Endothelial cell of umbilical vein (primary cell): ENCODE data around the gene KCNK13. TPM values are rescaled to one million over a fixed set of nuclear protein-coding genes. Genes with fewer than 3 reads are reported as not detected.

Source experiments
- BruUV-seq: library from RNA; stranded (reverse); fragments of 400-500 nt; replicated peaks from 2 replicates; lab custom pipeline; 2021; lab: Mats Ljungman, UMichigan
- CTCF ChIA-PET: fragments of 300-600, 350-600 bp; sonication (Branson Sonifier 250); formaldehyde crosslinking; loops from one replicate; lab custom pipeline; 2021; ENCODE audit warnings: antibody characterized with exemption, inconsistent platforms; lab: Charles Lee
- POLR2A ChIA-PET: fragments of 300-600, 350-600 bp; sonication (Branson Sonifier 250); formaldehyde crosslinking; loops from one replicate; lab custom pipeline; 2021; ENCODE audit warnings: antibody characterized with exemption, inconsistent platforms; lab: Charles Lee
- DNase-seq: peaks from one replicate; pipeline ENCODE4 v3.0.0-alpha.2; 2011; ENCODE audit warnings: low read depth, low spot score
- FAIRE-seq: peaks from 2 replicates; lab custom pipeline; 2011; peaks lifted over from hg19 to GRCh38; lab: Jason Lieb, UNC
- H2AFZ ChIP-seq: 2 replicates; pipeline ENCODE4 v1.6.0; 2012; ENCODE audit warnings: low read depth, low read length, control low read depth, inconsistent platforms
- H3K27ac ChIP-seq: 2 replicates; pipeline ENCODE4 v1.5.1; 2011; ENCODE audit warnings: low read depth, mild to moderate bottlenecking, control low read depth, low read length, moderate library complexity; ENCODE audit not compliant: insufficient read depth
- H3K27me3 ChIP-seq, 2 experiments: 2 replicates each; pipeline versions ENCODE4 v1.6.0 to v1.6.1; 2011; ENCODE audit warnings: low read length in 2 of 2, mixed read lengths in 1 of 2; ENCODE audit not compliant: control insufficient read depth in 2 of 2, insufficient read depth in 2 of 2
- H3K36me3 ChIP-seq, 2 experiments: 2 replicates in 1 of 2; 3 replicates in 1 of 2; pipeline ENCODE4 v1.5.1; 2011; ENCODE audit warnings: low read length in 2 of 2, mild to moderate bottlenecking in 1 of 2, moderate library complexity in 1 of 2; ENCODE audit not compliant: control insufficient read depth in 2 of 2, insufficient read depth in 2 of 2; ENCODE audit errors: extremely low read depth in 1 of 2
- H3K4me1 ChIP-seq: 3 replicates; pipeline ENCODE4 v1.5.1; 2011; ENCODE audit warnings: mild to moderate bottlenecking, low read length; ENCODE audit not compliant: control insufficient read depth, insufficient read depth; ENCODE audit errors: extremely low read depth
- H3K4me2 ChIP-seq: 2 replicates; pipeline ENCODE4 v1.6.1; 2011; ENCODE audit warnings: low read length, control low read depth, mixed read lengths; ENCODE audit not compliant: insufficient read depth
- H3K4me3 ChIP-seq, 3 experiments: fragments of 200-600 bp in 1 of 3; sonication (generic), shearing (Covaris generic) in 1 of 3; replicated peaks in 1 of 3; 2 replicates each; pipeline ENCODE4 v1.5.1; 2011 to 2016; ENCODE audit warnings: control low read depth in 3 of 3, low read length in 3 of 3, mild to moderate bottlenecking in 2 of 3, inconsistent platforms in 1 of 3, low read depth in 1 of 3, moderate library complexity in 1 of 3; ENCODE audit not compliant: insufficient read depth in 1 of 3
- H3K79me2 ChIP-seq: 2 replicates; pipeline ENCODE4 v1.6.0; 2012; ENCODE audit warnings: low read length, inconsistent platforms; ENCODE audit not compliant: control insufficient read depth, insufficient read depth
- H3K9ac ChIP-seq: replicated peaks from 2 replicates; pipeline ENCODE3; 2011; ENCODE audit warnings: low read length, control low read depth; ENCODE audit not compliant: insufficient read depth; ENCODE audit errors: extremely low read depth
- H3K9me1 ChIP-seq: replicated peaks from 3 replicates; pipeline ENCODE4 v1.6.0; 2011; ENCODE audit warnings: mild to moderate bottlenecking, low read length; ENCODE audit not compliant: control insufficient read depth, insufficient read depth; ENCODE audit errors: extremely low read depth
- H3K9me3 ChIP-seq: replicated peaks from 2 replicates; pipeline ENCODE4 v1.5.1; 2012; ENCODE audit warnings: low read length, inconsistent platforms; ENCODE audit not compliant: control insufficient read depth, insufficient read depth
- H4K20me1 ChIP-seq: replicated peaks from 2 replicates; pipeline ENCODE3; 2011; ENCODE audit warnings: mild to moderate bottlenecking, low read length; ENCODE audit not compliant: control insufficient read depth, insufficient read depth; ENCODE audit errors: extremely low read depth
- EZH2 ChIP-seq: IDR thresholded peaks from 2 replicates; pipeline ENCODE4 v1.6.1; 2012; ENCODE audit warnings: borderline replicate concordance, low read depth, mild to moderate bottlenecking, moderate library complexity, low read length, inconsistent platforms; ENCODE audit not compliant: severe bottlenecking
- FOS ChIP-seq: IDR thresholded peaks from 2 replicates; pipeline ENCODE4 v1.6.1; 2011; ENCODE audit warnings: mild to moderate bottlenecking, low read length, moderate library complexity, borderline replicate concordance; ENCODE audit not compliant: insufficient read depth
- GATA2 ChIP-seq: IDR thresholded peaks from 2 replicates; pipeline ENCODE4 v1.7.0; 2011; ENCODE audit warnings: low read depth, mild to moderate bottlenecking, moderate library complexity, mixed read lengths, low read length; ENCODE audit not compliant: insufficient read length, insufficient read depth
- JUN ChIP-seq: IDR thresholded peaks from 2 replicates; pipeline ENCODE4 v1.6.1; 2011; ENCODE audit warnings: borderline replicate concordance, low read depth; ENCODE audit not compliant: insufficient read length, insufficient read depth
- MYC ChIP-seq: IDR thresholded peaks from one replicate; pipeline ENCODE4 v1.6.1; 2011; ENCODE audit warnings: mild to moderate bottlenecking, low read depth, low read length
- POLR2A ChIP-seq: IDR thresholded peaks from 2 replicates; pipeline ENCODE4 v1.6.1; 2012; ENCODE audit warnings: low read depth, mild to moderate bottlenecking, control low read depth, low read length
- POLR2AphosphoS5 ChIP-seq: IDR thresholded peaks from 2 replicates; pipeline ENCODE4 v1.6.1; 2012; ENCODE audit warnings: low read depth, mild to moderate bottlenecking, control low read depth, low read length, moderate library complexity; ENCODE audit not compliant: insufficient read depth
- dilution Hi-C: fragments of 300-500 bp; cut with MboI; formaldehyde crosslinking; loops from one replicate; pipeline ENCODE4 v1.15.0; 2019; ENCODE audit warnings: low sequenced_read_pairs; ENCODE audit not compliant: extremely low pct_ligation_motif_present
- intact Hi-C: fragments of 100-400 bp; cut with micrococcal nuclease; formaldehyde crosslinking; loops from one replicate; pipeline ENCODE4 v1.10.0; 2022
- polyA plus RNA-seq, 4 experiments: library from polyadenylated mRNA; depleted of rRNA in 3 of 4; stranded (reverse) in 3 of 4; unstranded in 1 of 4; fragments of >200 nt; gene quantifications; 2 replicates each; pipeline versions ENCODE4 v1.2.1 to v1.2.3, GENCODE V29; 2011 to 2012; ENCODE audit warnings: missing spikeins in 1 of 4
- total RNA-seq: library from RNA; stranded (reverse); gene quantifications from 2 replicates; pipeline ENCODE4 v1.2.3, GENCODE V29; 2021

Gene KCNK13
- total and polyA plus RNA-seq, 2 donors (not counting 3 experiments of a cell fraction or from before 2014, with no cell fraction given) = not detected

DNA sequence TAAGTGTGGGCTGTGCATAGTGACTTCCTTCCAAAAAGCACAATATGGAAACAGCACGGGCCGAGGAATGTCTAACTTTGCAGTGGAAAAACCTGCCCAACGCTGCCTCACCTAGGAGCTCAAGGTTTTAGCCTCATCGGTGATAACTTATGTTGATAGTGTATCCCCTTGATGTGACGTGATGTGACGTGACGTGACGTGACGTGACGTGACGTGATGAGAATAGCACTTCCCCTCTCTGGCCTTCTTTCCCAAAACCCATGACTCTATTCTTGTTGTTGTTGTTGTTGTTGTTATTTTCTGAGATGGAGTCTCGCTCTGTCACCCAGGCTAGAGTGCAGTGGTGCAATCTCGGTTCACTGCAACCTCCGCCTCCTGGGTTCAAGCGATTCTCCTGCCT is 64.5 kb downstream of the KCNK13 start:
- DNase-seq (no peak), FAIRE-seq (no peak)
- no peak overlapping the region for H3K4me3 ChIP-seq
- no peak overlapping the region for H3K27ac ChIP-seq
- no peaks in the 10 kb centered on the region for H3K9me1 ChIP-seq
- ChIA-PET POLR2A (no interaction called here), CTCF (no interaction called here)
- no peak for TF ChIP-seq MYC
- no peak for TF ChIP-seq EZH2
- no peak for TF ChIP-seq POLR2AphosphoS5
- no peak for TF ChIP-seq JUN
- no peak overlapping the region for H3K4me2 ChIP-seq
- H3K27me3 ChIP-seq = peaks cover 5 to 10% of the 10 kb centered on the region in 2 experiments
- H3K9ac ChIP-seq = no peak overlapping the region
- H3K36me3 ChIP-seq = no peaks in the 10 kb centered on the region
- BruUV-seq = no TSS peak
- no peaks in the 10 kb centered on the region for H4K20me1 ChIP-seq
- H3K4me1 ChIP-seq = no peaks in the 10 kb centered on the region
- H3K79me2 ChIP-seq = no peaks in the 10 kb centered on the region
- dilution Hi-C loops = no loop called here
- H3K9me3 ChIP-seq = no peaks in the 10 kb centered on the region
- H2AFZ ChIP-seq = no peak overlapping the region
- intact Hi-C loops = no loop called here

GRCh38 chr14:90132821-90133570 is 71.2 kb downstream of the KCNK13 start:
- H4K20me1 ChIP-seq = no peaks in the 10 kb centered on the region
- no peak overlapping the region for H3K27ac ChIP-seq
- CTCF ChIA-PET = no interaction called here
- peaks cover 25% of the 10 kb centered on the region for H3K4me1 ChIP-seq
- peak overlapping the region; percentile 20 for H3K4me2 ChIP-seq
- H3K27me3 ChIP-seq = peaks cover 0 to 3% of the 10 kb centered on the region in 2 experiments
- intact Hi-C loops (no loop called here), dilution Hi-C loops (no loop called here)
- no peak overlapping the region for H2AFZ ChIP-seq
- H3K36me3 ChIP-seq = no peaks in the 10 kb centered on the region
- H3K9me3 ChIP-seq = no peaks in the 10 kb centered on the region
- H3K4me3 ChIP-seq = no peak overlapping the region
- no peaks in the 10 kb centered on the region for H3K9me1 ChIP-seq
- H3K79me2 ChIP-seq = no peaks in the 10 kb centered on the region
- FAIRE-seq = peak; percentile 84
- POLR2A ChIA-PET = no interaction called here
- H3K9ac ChIP-seq = no peak overlapping the region
- no TSS peak for BruUV-seq
- peak; percentile 74 for DNase-seq
- TF ChIP-seq FOS (peak; percentile 80), POLR2A (no peak), GATA2 (peak; percentile 80), JUN (peak; percentile 44)
